Chondrocyte (in vitro differentiated cells): Measurements from ENCODE around the gene XRCC3. TPM values are rescaled to one million over a fixed set of nuclear protein-coding genes. Genes with fewer than 3 reads are reported as not detected.

Experiments used
- DNase-seq: peaks from one replicate; pipeline ENCODE4 v3.0.0; 2021; ENCODE audit warnings: mixed read lengths, low spot score
- H3K27ac Mint-ChIP-seq: one replicate; pipeline ENCODE4 v1.8.0; 2021; ENCODE audit warnings: mild to moderate bottlenecking, moderate library complexity, mixed read lengths; ENCODE audit not compliant: unreplicated experiment
- H3K27me3 Mint-ChIP-seq: 2 replicates; pipeline ENCODE4 v1.8.0; 2021; ENCODE audit warnings: low read depth, mixed read lengths
- H3K36me3 Mint-ChIP-seq: 2 replicates; pipeline ENCODE4 v1.8.0; 2021; ENCODE audit warnings: low read depth, mixed read lengths
- H3K4me1 Mint-ChIP-seq: 2 replicates; pipeline ENCODE4 v1.8.0; 2021; ENCODE audit warnings: low read depth, mild to moderate bottlenecking, mixed read lengths
- H3K4me3 Mint-ChIP-seq: one replicate; pipeline ENCODE4 v1.8.0; 2021; ENCODE audit warnings: mild to moderate bottlenecking, moderate library complexity, mixed read lengths; ENCODE audit not compliant: unreplicated experiment
- H3K9me3 Mint-ChIP-seq: 2 replicates; pipeline ENCODE4 v1.8.0; 2021; ENCODE audit warnings: low read depth, mixed read lengths
- total RNA-seq: library from RNA; stranded (reverse); gene quantifications from 3 replicates; pipeline ENCODE4 v1.2.1, GENCODE V29; 2021
- TF ChIP-seq, protein P1 (sequence below): fragments of 200-600 bp; sonication (generic); IDR thresholded peaks from 2 replicates; pipeline ENCODE4 v1.5.0; 2021; ENCODE audit warnings: antibody characterized with exemption, mild to moderate bottlenecking, moderate library complexity

XRCC3 gene
- total RNA-seq, 1 donor from 2014 or later = 3.4 TPM

- TF ChIP-seq, protein P1, sequence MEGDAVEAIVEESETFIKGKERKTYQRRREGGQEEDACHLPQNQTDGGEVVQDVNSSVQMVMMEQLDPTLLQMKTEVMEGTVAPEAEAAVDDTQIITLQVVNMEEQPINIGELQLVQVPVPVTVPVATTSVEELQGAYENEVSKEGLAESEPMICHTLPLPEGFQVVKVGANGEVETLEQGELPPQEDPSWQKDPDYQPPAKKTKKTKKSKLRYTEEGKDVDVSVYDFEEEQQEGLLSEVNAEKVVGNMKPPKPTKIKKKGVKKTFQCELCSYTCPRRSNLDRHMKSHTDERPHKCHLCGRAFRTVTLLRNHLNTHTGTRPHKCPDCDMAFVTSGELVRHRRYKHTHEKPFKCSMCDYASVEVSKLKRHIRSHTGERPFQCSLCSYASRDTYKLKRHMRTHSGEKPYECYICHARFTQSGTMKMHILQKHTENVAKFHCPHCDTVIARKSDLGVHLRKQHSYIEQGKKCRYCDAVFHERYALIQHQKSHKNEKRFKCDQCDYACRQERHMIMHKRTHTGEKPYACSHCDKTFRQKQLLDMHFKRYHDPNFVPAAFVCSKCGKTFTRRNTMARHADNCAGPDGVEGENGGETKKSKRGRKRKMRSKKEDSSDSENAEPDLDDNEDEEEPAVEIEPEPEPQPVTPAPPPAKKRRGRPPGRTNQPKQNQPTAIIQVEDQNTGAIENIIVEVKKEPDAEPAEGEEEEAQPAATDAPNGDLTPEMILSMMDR = no peak
- Mint-ChIP-seq H3K4me1 (peaks cover 40% of the 10 kb centered on the region), H3K4me3 (peak overlapping the region; percentile 75), H3K27ac (peak overlapping the region; percentile 51), H3K27me3 (no peaks in the 10 kb centered on the region), H3K36me3 (peaks cover 3% of the 10 kb centered on the region), H3K9me3 (no peaks in the 10 kb centered on the region)
- no peak for DNase-seq
Observed at GRCh38 chr14:103713304-103714062, 1.8 kb downstream of the XRCC3 start.

DNA sequence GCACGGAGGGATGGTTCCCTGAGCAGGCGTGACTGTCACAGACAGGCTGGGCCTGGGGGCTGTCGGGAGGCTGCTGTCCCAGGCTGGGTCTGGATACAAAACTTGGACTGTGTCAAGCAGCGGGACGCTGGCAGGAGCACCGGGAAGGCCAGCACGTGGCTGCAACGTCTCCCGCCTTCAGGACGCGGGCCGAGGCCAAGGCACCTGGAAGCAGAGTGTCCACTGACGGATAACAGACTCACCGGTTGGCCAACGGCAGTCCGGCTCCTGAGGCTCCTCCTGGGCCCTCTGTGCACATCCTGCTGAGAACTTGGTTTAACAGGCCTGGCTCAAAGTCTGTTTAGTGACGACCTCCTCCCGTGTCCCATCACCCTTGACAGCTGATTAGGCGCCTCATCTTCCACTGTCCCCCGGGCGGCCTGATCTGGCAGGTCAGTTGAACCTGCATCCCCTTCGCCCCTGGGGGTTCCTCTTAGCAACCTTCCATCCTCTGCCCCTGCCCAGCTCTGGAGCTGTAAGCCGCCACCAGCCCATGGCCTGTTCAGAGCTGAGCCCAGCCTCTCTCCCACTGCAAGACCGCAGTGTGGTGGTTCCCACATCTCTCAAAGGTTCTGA lies 2.5 kb downstream of the XRCC3 start:
- Mint-ChIP-seq H3K27ac (peak overlapping the region; percentile 27), H3K4me1 (peaks cover 32% of the 10 kb centered on the region), H3K9me3 (no peaks in the 10 kb centered on the region), H3K4me3 (no peak overlapping the region), H3K27me3 (no peaks in the 10 kb centered on the region), H3K36me3 (peaks cover 3% of the 10 kb centered on the region)
- TF ChIP-seq, protein P1 = no peak
- DNase-seq = no peak

GRCh38 chr14:103711516-103712431 lies 3.5 kb downstream of the XRCC3 start:
- no peak for DNase-seq
- Mint-ChIP-seq H3K9me3 (no peaks in the 10 kb centered on the region), H3K4me1 (peaks cover 22% of the 10 kb centered on the region), H3K27ac (no peak overlapping the region), H3K27me3 (no peaks in the 10 kb centered on the region), H3K4me3 (no peak overlapping the region), H3K36me3 (peaks cover 3% of the 10 kb centered on the region)
- TF ChIP-seq, protein P1 = no peak

DNA sequence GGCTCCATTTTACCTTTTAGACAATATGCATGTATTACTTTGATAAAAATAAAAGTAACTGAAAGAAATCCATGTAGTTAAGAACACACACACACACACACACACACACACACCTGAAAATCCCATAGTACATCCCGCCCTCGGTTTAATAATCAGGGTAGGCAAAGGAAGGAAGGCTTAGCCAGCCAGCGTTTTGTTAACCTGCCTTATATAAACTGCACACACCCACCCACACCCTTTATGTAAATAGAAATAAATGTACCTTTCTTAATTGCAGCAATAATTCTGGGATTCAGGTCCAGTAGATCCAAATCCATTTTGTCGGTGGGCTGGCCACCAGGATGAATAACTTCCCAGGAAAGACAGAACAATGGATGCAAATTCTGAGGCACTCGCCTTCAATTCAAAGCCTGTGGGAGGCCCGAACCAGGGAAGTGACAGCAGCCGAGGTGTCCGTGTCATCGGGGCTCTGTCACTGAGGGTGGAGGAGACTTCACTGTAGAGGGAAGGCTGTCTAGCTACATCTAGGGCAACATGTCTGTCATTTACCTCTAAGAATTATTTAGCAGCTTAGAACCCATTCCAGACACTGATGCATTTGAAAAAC lies 4.4 kb downstream of the XRCC3 start:
- Mint-ChIP-seq H3K4me3 (no peak overlapping the region), H3K36me3 (peaks cover 3% of the 10 kb centered on the region), H3K27me3 (no peaks in the 10 kb centered on the region), H3K27ac (peak overlapping the region; percentile 32), H3K9me3 (no peaks in the 10 kb centered on the region), H3K4me1 (peaks cover 19% of the 10 kb centered on the region)
- no peak for DNase-seq
- TF ChIP-seq, protein P1 = no peak
